Measurements from ENCODE around the gene SLIT1. TPM values are rescaled to one million over a fixed set of nuclear protein-coding genes. Genes with fewer than 3 reads are reported as not detected.
A peak's percentile ranks its signal among the peaks of the same experiment; 100 is the strongest.

SLIT1 gene
- total and polyA plus RNA-seq, 2 of the 8 experiments (the other 6 are each of a cell fraction or from before 2014, with no cell fraction given): 0.70 to 0.88 TPM

GRCh38 chr10:97038688-97039087 lies 147.1 kb downstream of the SLIT1 start:
- Histone ChIP-seq H3K27me3 (replicated peaks in 1 of 4; ENCODE audit: control insufficient read depth in 3 of 4, extremely low read depth in 1 of 4, insufficient read depth in 3 of 4, low read length in 3 of 4) (no peaks in the 10 kb centered on the region; a peak in 1 of 7 replicates), H3K23me2 (ENCODE audit: low read depth, low read length) (no peaks in the 10 kb centered on the region; the same call in 1 of the 2 replicates), H3K79me1 (ENCODE audit: low read depth, low read length) (no peaks in the 10 kb centered on the region), H3K36me3 (ENCODE audit: control insufficient read depth in 2 of 4, insufficient read depth in 4 of 4, low read length in 3 of 4) (no peaks in the 10 kb centered on the region), H3K4me2 (ENCODE audit: insufficient read depth in 1 of 2, low read depth in 2 of 2, low read length in 2 of 2) (no peak overlapping the region), H4K20me1 (replicated peaks in 1 of 2; ENCODE audit: control insufficient read depth in 1 of 2, insufficient read depth in 2 of 2, low read length in 2 of 2) (no peaks in the 10 kb centered on the region), H3K9ac (replicated peaks in 1 of 4; ENCODE audit: extremely low read depth in 1 of 4, low read depth in 3 of 4, low read length in 3 of 4) (no peak overlapping the region), H4K91ac (replicated peaks; ENCODE audit: insufficient read length, low read length) (no peak overlapping the region), H3K18ac (ENCODE audit: extremely low read depth, low read length) (no peak overlapping the region), H3K9me3 (ENCODE audit: insufficient read depth in 2 of 2, low read depth in 1 of 2, low read length in 1 of 2) (no peaks in the 10 kb centered on the region), H2AFZ (ENCODE audit: low read length) (no peak overlapping the region), H3K4me1 (replicated peaks in 1 of 4; ENCODE audit: control insufficient read depth in 3 of 4, insufficient read depth in 4 of 4, low read length in 3 of 4) (peaks cover 0 to 6% (median 3%) of the 10 kb centered on the region in 4 experiments; a peak in 5 of 7 replicates), H3K79me2 (ENCODE audit: control insufficient read depth in 1 of 2, insufficient read depth in 2 of 2, low read length in 2 of 2) (no peaks in the 10 kb centered on the region), H3K27ac (ENCODE audit: low read depth, low read length) (no peak overlapping the region), H2BK5ac (ENCODE audit: low read depth, low read length) (no peak overlapping the region), H3K4ac (replicated peaks; ENCODE audit: insufficient read length, low read depth, low read length) (no peak overlapping the region), H3K56ac (replicated peaks; ENCODE audit: insufficient read length, low read depth, low read length) (no peak overlapping the region), H2BK20ac (ENCODE audit: low read length) (no peak overlapping the region), H2BK12ac (ENCODE audit: low read depth, low read length) (no peak overlapping the region), H3K14ac (ENCODE audit: insufficient read length) (no peak overlapping the region), H2AK5ac (ENCODE audit: low read depth, low read length) (no peak overlapping the region), H3K23ac (ENCODE audit: insufficient read length) (no peak overlapping the region), H4K8ac (ENCODE audit: extremely low read depth, insufficient read depth, low read length) (no peak overlapping the region), H4K5ac (ENCODE audit: insufficient read length, low read depth, low read length) (no peak overlapping the region), H2BK120ac (replicated peaks; ENCODE audit: low read depth, low read length) (no peak overlapping the region), H2BK15ac (ENCODE audit: low read length) (no peak overlapping the region), H3K4me3 (ENCODE audit: extremely low read depth in 1 of 4, insufficient read depth in 2 of 4, low read depth in 3 of 4, low read length in 4 of 4) (no peak overlapping the region)
- POLR2A ChIA-PET (ENCODE audit: partially characterized antibody): no interaction called here
- FAIRE-seq (no peak), DNase-seq (ENCODE audit: low read depth in 1 of 2, low spot score in 2 of 2) (no peak)
- TF ChIP-seq SRF (IDR thresholded peaks at IDR 0.05; ENCODE audit: low read depth, low read length): no peak
- peak; percentile 87 for TF ChIP-seq KDM1A (IDR thresholded peaks at IDR 0.05; ENCODE audit: borderline replicate concordance, low read length)
- TF ChIP-seq PHF8 (conservative IDR thresholded peaks at IDR 0.05; ENCODE audit: low read depth, low read length): no peak
- WGBS, 2 experiments (ENCODE audit: extremely low coverage in 1 of 2, insufficient coverage in 1 of 2, insufficient read length in 1 of 2, insufficient replicate concordance in 2 of 2, low coverage in 1 of 2, low lambda C conversion rate in 2 of 2, missing lambda C conversion rate in 1 of 2): 87% methylated on average over 7 of the region's 7 CpGs; no CpG with 5 or more reads in 1 of the 2 experiments
- CTCF ChIA-PET (ENCODE audit: partially characterized antibody): interaction anchor here (0.6 to 9.9 kb wide), 17 partner anchors 7 to 1408 kb away, joined by 3 to 129 read pairs (median 15); no protein-coding TSS in a partner anchor

Data from H1 (cell line).